22Rv1 (cell line): ENCODE data around the gene RHO.

Experiments used
- CTCF ChIP-seq: fragments of 450-650 bp; IDR thresholded peaks from 2 replicates; pipeline ENCODE4 v1.5.1; 2017; ENCODE audit warnings: mild to moderate bottlenecking
- ZFX ChIP-seq: fragments of 450-650 bp; IDR thresholded peaks from 2 replicates; pipeline ENCODE4 v1.6.1; 2017; ENCODE audit warnings: antibody characterized with exemption, borderline replicate concordance

- TF ChIP-seq CTCF, result no peak
- TF ChIP-seq ZFX, result no peak
These were observed 18.8 kb downstream of the RHO start for GRCh38 chr3:129547241-129547640.
